HG03354 (cell line): ENCODE data around the gene CKB.
"Not testable (repeated sequence)": the region's sequence is repeated elsewhere in the genome, so short reads cannot be mapped to it uniquely, and the experiment has no call there.

Experiments
- ATAC-seq: cut with Tn5 transposase; IDR thresholded peaks from one replicate; pipeline ENCODE4 v1.9.1; 2021; ENCODE audit warnings: mild to moderate bottlenecking; ENCODE audit not compliant: unreplicated experiment, poor library complexity, severe bottlenecking

CKB gene

GRCh38 chr14:103528587-103529382 lies 6.2 kb upstream of the CKB start, which contains the start of gene TRMT61A:
TRMT61A (plus strand) TSS chr14:103529196; CDS start chr14:103529979, 783 bp downstream.
- peak; percentile 51 for ATAC-seq

GRCh38 chr14:103528146-103528586 lies 5.5 kb upstream of the CKB start:
- no peak for ATAC-seq

DNA sequence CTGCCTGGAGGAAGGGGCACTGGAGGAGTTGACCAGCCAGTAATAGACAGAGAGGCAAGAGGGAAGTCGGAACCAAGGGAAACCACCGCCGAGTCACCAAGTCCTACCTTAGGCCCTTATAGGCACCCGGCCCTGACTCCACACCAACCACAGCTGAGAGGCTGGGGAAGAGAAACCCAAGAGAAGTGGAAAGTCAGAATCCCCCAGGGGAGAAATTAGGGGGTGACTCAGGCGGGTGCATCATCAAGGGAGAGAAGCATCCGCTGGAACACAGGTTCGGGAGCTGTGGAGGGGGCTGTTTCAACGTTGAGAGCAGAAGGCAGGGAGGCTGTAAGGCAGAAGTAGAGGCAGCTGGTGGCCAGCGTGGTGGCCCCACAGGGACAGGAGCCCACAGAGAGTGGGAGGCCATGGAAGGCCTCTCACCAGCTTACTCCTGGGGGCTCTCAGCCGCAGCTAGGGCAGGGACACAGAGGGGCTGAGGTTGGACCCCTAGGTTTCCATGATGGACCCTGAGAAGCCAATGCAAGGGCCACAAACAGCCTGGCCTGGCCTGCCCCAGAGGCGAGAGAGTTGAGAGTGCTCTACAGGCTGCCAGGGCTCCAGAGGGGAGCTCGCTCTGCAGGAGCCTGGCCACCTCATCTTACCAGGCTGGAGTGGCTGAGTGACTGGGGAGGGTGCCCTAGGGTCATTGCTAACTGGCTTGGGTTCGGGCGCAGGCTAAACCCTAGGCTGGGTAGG lies 4.9 kb upstream of the CKB start:
- peak; percentile 67 for ATAC-seq

- ATAC-seq, result no peak
Measured at GRCh38 chr14:103526914-103527248, 4.3 kb upstream of the CKB start.

GRCh38 chr14:103526247-103526913 lies 3.8 kb upstream of the CKB start:
- ATAC-seq, result no peak

- ATAC-seq, result not testable (repeated sequence)
Measured at GRCh38 chr14:103525430-103526246, 3.0 kb upstream of the CKB start.

DNA sequence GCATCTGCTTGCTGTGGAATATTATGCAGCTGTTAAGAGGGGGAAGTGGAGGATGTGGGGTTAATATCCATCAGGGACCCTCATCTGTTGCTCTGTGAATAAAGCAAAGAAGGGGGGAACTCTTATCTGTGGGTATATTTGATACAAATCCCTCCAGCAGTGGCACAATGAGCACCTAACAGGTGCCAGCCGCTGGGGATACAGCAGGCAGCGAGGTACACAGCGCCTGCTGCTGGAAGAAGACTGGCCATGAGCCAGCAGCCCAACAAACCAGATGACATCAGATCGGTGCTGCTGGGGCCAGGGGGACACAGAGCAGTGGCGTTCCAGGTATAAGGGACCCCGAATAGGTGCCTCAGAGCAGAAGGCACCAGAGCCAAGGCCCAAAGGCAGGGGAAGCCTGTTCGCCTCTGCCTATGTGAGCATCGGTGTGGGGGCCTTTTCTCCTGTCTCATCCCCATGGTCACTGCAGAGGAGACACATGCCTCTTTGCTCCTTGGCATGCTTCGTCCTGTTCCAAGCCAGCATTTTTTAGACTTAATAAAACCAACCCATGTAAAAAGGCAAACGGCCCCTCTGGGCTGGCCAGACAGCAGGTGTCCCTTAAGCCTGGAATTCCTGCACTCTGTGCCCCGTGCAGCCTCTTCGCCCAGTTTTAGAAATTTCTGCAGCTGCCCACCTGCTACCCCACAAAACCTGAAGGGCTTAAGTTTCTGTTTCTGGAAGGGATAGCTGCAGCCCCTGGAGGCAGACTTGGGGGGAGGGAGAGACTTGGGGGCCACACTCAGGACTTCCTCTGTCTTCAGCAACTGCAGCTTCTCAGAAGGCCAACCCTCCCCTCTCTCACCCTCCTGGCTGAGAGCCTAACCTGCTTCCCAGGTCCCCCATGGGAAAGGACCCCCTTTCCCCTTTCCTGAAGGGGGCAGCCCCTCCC lies 1.6 kb upstream of the CKB start:
- no peak for ATAC-seq

GRCh38 chr14:103523575-103523954 lies 935 bp upstream of the CKB start:
- ATAC-seq, result no peak

DNA sequence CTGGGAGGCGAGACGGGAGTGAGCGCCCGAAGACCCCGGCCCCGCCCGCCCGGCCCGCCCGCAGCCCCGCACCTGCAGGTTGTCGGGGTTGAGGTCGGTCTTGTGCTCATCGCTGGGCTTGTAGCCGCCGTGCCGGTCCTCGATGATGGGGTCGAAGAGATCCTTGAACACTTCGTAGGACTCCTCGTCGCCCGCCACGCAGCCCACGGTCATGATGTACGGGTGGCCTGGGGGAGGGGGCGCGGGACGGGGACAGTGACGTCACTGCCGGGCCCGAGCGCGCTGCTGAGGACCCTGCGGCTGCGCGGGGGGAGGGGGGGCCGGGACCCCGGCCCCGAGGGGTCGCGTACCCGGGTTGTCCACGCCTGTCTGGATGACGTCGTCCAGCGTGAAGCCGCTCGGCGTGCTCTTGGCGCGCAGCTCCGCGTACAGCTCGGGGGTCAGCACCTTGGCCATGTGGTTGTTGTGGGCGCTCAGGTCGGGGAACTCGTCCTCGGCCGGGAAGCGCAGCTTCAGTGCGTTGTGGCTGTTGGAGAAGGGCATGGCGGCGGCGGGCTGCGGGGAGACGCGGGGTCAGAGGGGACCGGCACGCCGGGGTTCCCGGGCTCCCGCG lies 573 bp downstream of the CKB start:
- no peak for ATAC-seq

- no peak for ATAC-seq
Measured at GRCh38 chr14:103521438-103521950, 1.1 kb downstream of the CKB start.

- peak; percentile 37 for ATAC-seq
Measured at GRCh38 chr14:103520657-103521437, 1.8 kb downstream of the CKB start.

DNA sequence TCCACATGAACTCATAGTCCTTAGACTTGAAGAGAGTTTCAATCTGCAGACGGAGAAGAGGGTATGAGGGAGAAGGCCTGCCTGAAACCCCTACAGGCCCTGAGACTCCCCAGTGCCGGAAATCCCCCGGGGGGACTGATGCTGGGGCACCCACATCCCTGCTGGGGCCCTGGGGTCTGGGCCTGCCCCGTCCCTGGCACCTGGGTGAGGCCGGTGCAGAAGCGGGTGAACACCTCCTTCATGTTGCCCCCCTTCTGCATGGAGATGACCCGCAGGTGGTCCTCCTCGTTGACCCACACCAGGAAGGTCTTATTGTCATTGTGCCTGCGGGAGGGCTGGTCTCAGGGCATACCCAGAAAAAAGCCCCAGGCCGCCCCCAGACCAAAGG lies 2.4 kb downstream of the CKB start:
- ATAC-seq, result no peak

DNA sequence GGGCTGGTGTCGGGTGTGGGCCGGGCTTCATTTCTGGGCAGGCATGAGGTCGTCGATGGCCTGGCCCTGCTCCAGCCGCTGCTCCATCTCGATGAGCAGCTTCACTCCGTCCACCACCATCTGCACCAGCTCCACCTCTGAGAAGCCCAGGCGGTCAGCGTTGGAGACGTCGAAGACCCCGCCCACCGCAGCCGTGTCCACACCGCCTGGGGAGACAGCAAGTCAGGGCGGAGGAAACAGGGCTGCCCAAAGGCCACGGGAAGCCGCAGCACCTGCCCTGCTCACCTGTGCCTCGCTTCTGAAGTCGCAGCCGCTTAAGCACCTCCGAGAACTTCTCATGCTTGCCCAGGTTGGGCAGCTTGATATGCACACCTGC lies 2.8 kb downstream of the CKB start:
- no peak for ATAC-seq

DNA sequence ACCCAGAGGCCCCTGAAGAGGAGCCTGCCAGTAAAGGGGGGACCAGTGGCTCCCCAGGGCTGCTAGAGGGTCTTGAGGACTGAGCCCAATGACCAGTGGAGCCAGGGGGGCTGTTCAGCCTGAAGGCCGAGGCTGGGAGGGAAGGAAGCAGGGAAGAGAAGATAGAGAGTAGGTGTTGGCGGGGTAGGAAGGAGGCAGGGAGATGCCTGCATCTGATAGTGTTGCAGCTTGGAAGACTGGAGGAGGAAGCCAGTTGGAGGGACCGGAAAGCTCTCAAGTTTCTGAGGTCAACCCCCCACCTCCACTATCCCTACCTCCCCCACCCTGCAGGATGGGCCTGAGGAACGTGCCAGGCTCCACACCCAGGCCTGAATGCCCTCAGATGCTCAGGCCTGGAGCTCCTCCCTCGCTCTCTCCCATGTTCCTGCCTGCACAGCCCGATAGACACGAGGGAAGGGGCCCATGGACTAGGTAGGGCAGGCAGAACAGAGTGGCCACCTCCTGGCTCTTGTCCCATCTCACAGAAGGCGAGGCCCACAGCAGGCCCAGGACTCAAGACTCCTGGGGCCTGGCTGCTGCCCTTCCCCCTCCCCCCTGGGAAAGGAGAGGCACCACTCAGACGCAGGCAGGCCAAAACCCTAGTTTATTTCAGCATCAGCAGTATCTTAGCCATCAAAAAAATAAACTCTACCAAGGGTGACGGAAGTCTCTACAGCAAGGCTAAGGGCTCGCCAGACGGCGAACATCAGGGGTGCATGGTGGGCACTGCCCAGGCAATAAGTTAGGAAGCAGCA lies 3.4 kb downstream of the CKB start:
- ATAC-seq, result no peak

DNA sequence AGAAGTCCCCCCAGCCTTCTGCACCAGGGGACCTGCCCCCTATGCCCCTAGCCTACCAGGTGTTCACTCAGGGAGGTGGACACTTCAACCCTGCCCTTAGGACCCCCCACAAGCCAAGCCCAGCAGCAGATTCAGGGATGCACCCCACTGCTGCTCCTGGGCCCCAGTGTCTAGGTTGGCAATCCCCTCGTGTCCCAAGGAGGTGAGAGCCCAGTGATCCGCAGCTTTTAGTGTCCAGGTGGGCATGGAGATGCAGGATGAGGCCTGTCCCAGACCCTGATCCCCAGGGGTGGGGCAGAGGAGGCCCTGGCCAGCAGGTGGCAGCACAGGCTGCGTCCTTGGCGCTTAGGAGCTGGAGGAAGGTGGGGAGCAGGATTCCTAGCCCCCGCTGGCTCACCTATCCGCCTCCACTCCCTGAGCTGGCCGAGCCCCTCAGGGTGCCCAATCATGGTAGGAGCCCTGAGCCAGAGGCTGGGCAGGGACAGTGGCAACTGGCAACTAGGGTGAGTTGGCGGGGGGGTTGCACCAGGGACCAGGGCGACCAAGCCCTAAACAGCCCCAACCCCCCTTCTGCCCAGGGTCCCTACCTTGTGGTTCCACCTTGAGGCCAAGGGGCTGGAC lies 4.1 kb downstream of the CKB start:
- no peak for ATAC-seq

DNA sequence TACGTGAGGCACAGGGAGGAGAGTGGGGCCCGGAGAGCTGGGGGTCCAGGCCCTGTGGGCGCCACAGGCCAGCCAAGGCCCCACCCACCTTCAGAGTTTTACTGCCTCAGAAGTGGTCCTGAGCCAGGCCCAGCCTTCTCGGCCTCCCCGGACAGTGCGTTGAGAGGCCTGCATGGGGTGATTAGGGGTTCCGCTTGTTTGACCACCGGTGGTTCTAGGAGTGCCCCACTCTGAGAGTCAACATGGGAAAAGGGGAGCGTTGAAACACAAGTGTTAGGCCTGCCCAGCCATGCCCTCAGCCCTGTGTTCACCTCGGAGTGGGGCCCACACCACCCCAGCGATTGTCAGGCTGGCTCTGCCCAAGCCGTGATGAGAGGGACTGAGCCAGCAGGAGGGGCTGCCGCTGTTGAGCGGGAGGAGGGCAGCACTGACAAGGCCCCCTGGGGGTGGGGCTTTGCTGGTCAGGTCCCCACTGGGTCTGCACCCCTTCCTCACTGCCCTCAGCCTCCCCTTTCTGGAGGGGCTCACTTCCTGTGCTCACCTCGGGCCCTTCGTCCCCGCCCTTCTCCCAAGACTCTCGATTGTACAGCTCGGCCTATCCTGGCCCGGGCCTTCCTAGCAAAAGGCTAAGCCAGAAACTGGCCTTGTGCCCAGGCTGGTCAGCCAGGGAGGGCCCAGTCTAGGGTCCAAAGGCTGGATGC lies 4.8 kb downstream of the CKB start:
- no peak for ATAC-seq
